Natural killer cell (primary cell): ENCODE results near the gene MTCH1. TPM values are rescaled to one million over a fixed set of nuclear protein-coding genes. Genes with fewer than 3 reads are reported as not detected.

Source experiments
- ATAC-seq, 3 donors: fragments of 150-1000 bp in 2 of 3; fragments of 200-7000 bp in 1 of 3; cut with Tn5 transposase; 1 replicate in 1 of 3; 2 replicates in 2 of 3; pipeline ENCODE4 v1.10.0; 2021; ENCODE audit warnings: mild to moderate bottlenecking in 2 of 3, moderate library complexity in 2 of 3
- DNase-seq, 2 donors: peaks; one replicate each; pipeline versions ENCODE4 v3.0.0 to v3.0.0-alpha.2; 2013 to 2021; ENCODE audit warnings: mixed read lengths in 1 of 2
- H3K27ac ChIP-seq: one replicate; pipeline ENCODE4 v1.5.1; 2013; ENCODE audit warnings: mild to moderate bottlenecking, low read length
- H3K27me3 ChIP-seq: one replicate; pipeline ENCODE4 v1.6.1; 2013; ENCODE audit warnings: low read length; ENCODE audit not compliant: control insufficient read depth, insufficient read depth
- H3K36me3 ChIP-seq: one replicate; pipeline ENCODE4 v1.6.1; 2013; ENCODE audit warnings: low read length; ENCODE audit not compliant: control insufficient read depth, insufficient read depth
- H3K4me1 ChIP-seq: one replicate; pipeline ENCODE4 v1.6.1; 2013; ENCODE audit warnings: low read length; ENCODE audit not compliant: control insufficient read depth, insufficient read depth
- H3K4me3 ChIP-seq: one replicate; pipeline ENCODE4 v1.5.1; 2013; ENCODE audit warnings: low read length
- H3K9me3 ChIP-seq: one replicate; pipeline ENCODE4 v1.6.1; 2013; ENCODE audit warnings: low read length; ENCODE audit not compliant: control insufficient read depth, insufficient read depth
- H3K27ac Mint-ChIP-seq, 2 donors: one replicate each; pipeline ENCODE4 v1.8.0; 2022; ENCODE audit warnings: mild to moderate bottlenecking in 2 of 2, mixed read lengths in 2 of 2, moderate library complexity in 1 of 2
- H3K27me3 Mint-ChIP-seq, 2 donors: one replicate each; pipeline ENCODE4 v1.8.0; 2022; ENCODE audit warnings: low read depth in 2 of 2, mixed read lengths in 2 of 2
- H3K36me3 Mint-ChIP-seq: one replicate; pipeline ENCODE4 v1.8.0; 2022; ENCODE audit warnings: mixed read lengths
- H3K4me1 Mint-ChIP-seq, 2 donors: one replicate each; pipeline ENCODE4 v1.8.0; 2022; ENCODE audit warnings: mixed read lengths in 2 of 2
- H3K4me3 Mint-ChIP-seq: one replicate; pipeline ENCODE4 v1.8.0; 2022; ENCODE audit warnings: mild to moderate bottlenecking, moderate library complexity, mixed read lengths
- H3K9me3 Mint-ChIP-seq, 2 donors: one replicate each; pipeline ENCODE4 v1.8.0; 2022; ENCODE audit warnings: mixed read lengths in 2 of 2
- WGBS: methylation state at CpG from one replicate; pipeline ENCODE4 v1.1.7; 2013; ENCODE audit warnings: missing lambda C conversion rate; ENCODE audit not compliant: insufficient coverage; 5-methylcytosine and 5-hydroxymethylcytosine counted together
- intact Hi-C: fragments of 100-400 bp; cut with micrococcal nuclease; formaldehyde crosslinking; loops from one replicate; pipeline ENCODE4 v1.14.2; 2022
- total RNA-seq, 4 donors: library from RNA; stranded (reverse); fragments of 120-200 nt in 1 of 4; gene quantifications; one replicate each; pipeline versions ENCODE4 v1.2.3 to v1.2.4, GENCODE V29; 2013 to 2022
- TF ChIP-seq, protein P1 (sequence below): fragments of 200-600 bp; IDR thresholded peaks from one replicate; pipeline ENCODE4 v1.8.0; 2022; ENCODE audit warnings: antibody characterized with exemption

Gene MTCH1
- total RNA-seq, 3 donors from 2014 or later (not counting 1 experiment from before 2014, with no cell fraction given), result 158 to 180 (median 162) TPM

DNA sequence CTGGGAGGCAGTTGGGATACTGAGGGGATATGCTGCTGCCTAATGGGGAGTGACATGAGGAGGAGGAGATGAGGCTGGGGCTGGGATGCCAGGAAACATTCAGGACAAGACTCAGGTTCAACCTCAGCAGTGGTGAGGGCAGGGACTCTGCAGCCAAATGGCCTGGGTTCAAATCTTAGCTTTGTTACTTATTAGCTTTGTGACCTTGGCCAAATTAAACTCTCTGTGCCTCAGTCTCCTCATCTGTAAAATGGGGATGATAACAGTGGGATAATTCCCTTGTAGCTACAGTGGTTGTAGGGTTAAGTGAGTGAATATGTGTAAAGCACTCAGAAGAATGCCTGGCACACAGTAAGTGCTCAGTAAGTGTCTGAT is 29.6 kb downstream of the MTCH1 start:
- TF ChIP-seq, protein P1, sequence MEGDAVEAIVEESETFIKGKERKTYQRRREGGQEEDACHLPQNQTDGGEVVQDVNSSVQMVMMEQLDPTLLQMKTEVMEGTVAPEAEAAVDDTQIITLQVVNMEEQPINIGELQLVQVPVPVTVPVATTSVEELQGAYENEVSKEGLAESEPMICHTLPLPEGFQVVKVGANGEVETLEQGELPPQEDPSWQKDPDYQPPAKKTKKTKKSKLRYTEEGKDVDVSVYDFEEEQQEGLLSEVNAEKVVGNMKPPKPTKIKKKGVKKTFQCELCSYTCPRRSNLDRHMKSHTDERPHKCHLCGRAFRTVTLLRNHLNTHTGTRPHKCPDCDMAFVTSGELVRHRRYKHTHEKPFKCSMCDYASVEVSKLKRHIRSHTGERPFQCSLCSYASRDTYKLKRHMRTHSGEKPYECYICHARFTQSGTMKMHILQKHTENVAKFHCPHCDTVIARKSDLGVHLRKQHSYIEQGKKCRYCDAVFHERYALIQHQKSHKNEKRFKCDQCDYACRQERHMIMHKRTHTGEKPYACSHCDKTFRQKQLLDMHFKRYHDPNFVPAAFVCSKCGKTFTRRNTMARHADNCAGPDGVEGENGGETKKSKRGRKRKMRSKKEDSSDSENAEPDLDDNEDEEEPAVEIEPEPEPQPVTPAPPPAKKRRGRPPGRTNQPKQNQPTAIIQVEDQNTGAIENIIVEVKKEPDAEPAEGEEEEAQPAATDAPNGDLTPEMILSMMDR, result no peak
- Mint-ChIP-seq H3K9me3 (no peaks in the 10 kb centered on the region), H3K4me1 (peaks cover 29 to 38% of the 10 kb centered on the region in 2 donors), H3K27ac (no peak overlapping the region), H3K36me3 (no peaks in the 10 kb centered on the region), H3K27me3 (peaks cover 30 to 61% of the 10 kb centered on the region in 2 donors), H3K4me3 (no peak overlapping the region)
- intact Hi-C loops, result no loop called here
- H3K36me3 ChIP-seq, result no peaks in the 10 kb centered on the region
- H3K9me3 ChIP-seq, result no peaks in the 10 kb centered on the region
- no peak overlapping the region for H3K4me3 ChIP-seq
- DNase-seq (no peak), ATAC-seq (no peak)
- no peaks in the 10 kb centered on the region for H3K27me3 ChIP-seq
- H3K27ac ChIP-seq, result no peak overlapping the region
- H3K4me1 ChIP-seq, result peaks cover 31% of the 10 kb centered on the region

DNA sequence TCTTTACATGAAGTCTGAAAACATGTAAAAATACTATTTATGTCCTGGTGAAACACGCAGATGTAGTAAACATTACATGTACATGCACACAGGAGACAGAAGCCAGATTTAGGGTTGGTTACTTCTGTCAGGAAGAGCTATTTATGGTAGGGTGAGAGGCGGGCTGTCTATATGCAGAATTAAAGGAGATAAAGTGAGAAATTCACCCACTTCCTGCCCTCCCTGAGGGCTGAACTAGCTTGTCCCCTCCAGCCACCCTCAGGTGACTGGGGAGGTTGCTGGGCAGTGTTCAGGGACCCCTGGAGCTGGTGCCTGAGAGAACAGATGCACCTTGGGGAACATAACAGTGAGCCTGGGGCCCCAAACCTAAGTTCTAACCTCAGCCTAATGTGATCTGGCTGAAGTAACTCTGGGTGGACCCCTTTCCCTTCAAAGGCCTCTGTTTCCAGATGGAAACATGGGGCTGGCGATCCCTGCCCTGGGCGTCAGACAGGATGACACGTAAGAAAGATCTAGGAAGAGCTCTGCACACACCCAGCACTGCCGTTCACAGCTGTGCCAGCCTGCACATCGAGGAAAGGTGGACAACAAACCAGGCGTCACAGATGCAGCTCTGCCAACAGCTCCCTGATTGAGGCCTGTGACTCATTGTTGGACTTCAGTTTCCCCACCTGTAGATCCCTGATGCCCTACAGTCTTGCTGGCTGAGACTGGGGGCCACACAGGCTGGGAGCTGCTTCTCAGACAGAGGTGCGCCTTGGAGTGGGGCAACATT is 30.1 kb downstream of the MTCH1 start:
- Histone ChIP-seq H3K9me3 (no peaks in the 10 kb centered on the region), H3K27ac (no peak overlapping the region), H3K27me3 (no peaks in the 10 kb centered on the region), H3K36me3 (no peaks in the 10 kb centered on the region), H3K4me1 (peaks cover 31% of the 10 kb centered on the region), H3K4me3 (no peak overlapping the region)
- DNase-seq (peak in 1 of 2 donors; percentile 31), ATAC-seq (peak in 1 of 3 donors; percentile 54)
- TF ChIP-seq, protein P1, result no peak
- peak overlapping the region; percentile 65 for H3K4me3 Mint-ChIP-seq
- intact Hi-C loops, result no loop called here
- no peaks in the 10 kb centered on the region for H3K9me3 Mint-ChIP-seq
- peaks cover 33 to 59% of the 10 kb centered on the region in 2 donors for H3K27me3 Mint-ChIP-seq
- no peaks in the 10 kb centered on the region for H3K36me3 Mint-ChIP-seq
- peaks cover 29 to 38% of the 10 kb centered on the region in 2 donors for H3K4me1 Mint-ChIP-seq
- H3K27ac Mint-ChIP-seq, result peak overlapping the region in 1 of 2 donors; percentile 60
- WGBS, result 62% methylated on average over 8 of the region's 9 CpGs

GRCh38 chr6:36955136-36955535 is 30.9 kb downstream of the MTCH1 start:
- Histone ChIP-seq H3K36me3 (no peaks in the 10 kb centered on the region), H3K4me3 (no peak overlapping the region), H3K27me3 (no peaks in the 10 kb centered on the region), H3K4me1 (peaks cover 31% of the 10 kb centered on the region), H3K9me3 (no peaks in the 10 kb centered on the region), H3K27ac (no peak overlapping the region)
- H3K4me3 Mint-ChIP-seq, result peak overlapping the region; percentile 65
- no peak for ATAC-seq
- H3K9me3 Mint-ChIP-seq, result no peaks in the 10 kb centered on the region
- peaks cover 36 to 65% of the 10 kb centered on the region in 2 donors for H3K27me3 Mint-ChIP-seq
- 31% methylated on average over 6 of the region's 6 CpGs for WGBS
- H3K27ac Mint-ChIP-seq, result peak overlapping the region in 1 of 2 donors; percentile 60
- TF ChIP-seq, protein P1, result no peak
- H3K36me3 Mint-ChIP-seq, result no peaks in the 10 kb centered on the region
- DNase-seq, result no peak
- intact Hi-C loops, result no loop called here
- H3K4me1 Mint-ChIP-seq, result peaks cover 29 to 38% of the 10 kb centered on the region in 2 donors
